Measurements from ENCODE around the gene RIN3. TPM values are rescaled to one million over a fixed set of nuclear protein-coding genes. Genes with fewer than 3 reads are reported as not detected.

RIN3 gene
- total RNA-seq, 1 donor from 2014 or later, result 2.9 TPM

DNA sequence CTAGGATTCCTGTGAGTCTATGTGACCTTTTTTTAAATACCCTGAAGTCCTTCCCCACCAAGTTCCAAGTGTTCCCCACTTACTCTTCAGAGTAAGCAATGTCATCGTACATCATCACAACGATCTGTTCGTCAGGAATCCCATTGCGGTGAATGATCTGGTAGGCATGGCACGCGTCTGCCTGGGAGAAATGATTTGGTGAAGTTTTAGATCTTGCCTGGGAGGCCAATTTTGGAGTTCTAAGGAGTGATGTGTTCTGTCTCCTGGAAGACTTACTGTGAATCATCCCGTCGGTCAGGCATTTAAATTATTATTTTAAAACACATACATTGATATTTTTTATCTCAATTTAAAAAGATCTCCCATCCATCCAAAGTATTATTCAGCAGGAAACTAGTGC, 205.1 kb downstream of the RIN3 start:
- FAIRE-seq, result no peak

DNA sequence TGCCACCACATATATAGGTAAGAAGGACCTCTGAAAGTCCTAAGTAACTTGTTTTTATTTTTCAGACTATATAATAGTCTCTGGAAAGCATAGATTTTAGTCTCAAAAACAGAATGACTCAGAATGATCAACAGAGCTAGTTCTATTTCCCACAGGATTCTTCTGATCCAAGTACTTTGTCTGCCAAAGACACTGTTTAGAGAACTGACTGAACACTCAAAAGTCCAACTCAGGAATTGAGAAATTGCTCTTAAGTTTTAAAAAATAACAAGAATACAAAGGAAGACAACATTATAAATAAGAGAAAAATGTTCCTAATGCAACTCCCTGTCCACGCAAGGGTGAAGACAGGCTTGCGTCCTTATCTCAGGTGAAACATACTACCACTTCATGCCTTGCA, 205.8 kb downstream of the RIN3 start:
- no peaks in the 10 kb centered on the region for H3K36me3 ChIP-seq (ENCODE audit: control insufficient read depth, insufficient read depth, low read length)
- H3K27me3 ChIP-seq (ENCODE audit: control insufficient read depth, insufficient read depth, low read length), result no peaks in the 10 kb centered on the region
- TF ChIP-seq, protein P1, sequence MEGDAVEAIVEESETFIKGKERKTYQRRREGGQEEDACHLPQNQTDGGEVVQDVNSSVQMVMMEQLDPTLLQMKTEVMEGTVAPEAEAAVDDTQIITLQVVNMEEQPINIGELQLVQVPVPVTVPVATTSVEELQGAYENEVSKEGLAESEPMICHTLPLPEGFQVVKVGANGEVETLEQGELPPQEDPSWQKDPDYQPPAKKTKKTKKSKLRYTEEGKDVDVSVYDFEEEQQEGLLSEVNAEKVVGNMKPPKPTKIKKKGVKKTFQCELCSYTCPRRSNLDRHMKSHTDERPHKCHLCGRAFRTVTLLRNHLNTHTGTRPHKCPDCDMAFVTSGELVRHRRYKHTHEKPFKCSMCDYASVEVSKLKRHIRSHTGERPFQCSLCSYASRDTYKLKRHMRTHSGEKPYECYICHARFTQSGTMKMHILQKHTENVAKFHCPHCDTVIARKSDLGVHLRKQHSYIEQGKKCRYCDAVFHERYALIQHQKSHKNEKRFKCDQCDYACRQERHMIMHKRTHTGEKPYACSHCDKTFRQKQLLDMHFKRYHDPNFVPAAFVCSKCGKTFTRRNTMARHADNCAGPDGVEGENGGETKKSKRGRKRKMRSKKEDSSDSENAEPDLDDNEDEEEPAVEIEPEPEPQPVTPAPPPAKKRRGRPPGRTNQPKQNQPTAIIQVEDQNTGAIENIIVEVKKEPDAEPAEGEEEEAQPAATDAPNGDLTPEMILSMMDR (IDR thresholded peaks at IDR 0.05; ENCODE audit: insufficient read depth, low read length, severe bottlenecking), result no peak
- H3K4me3 ChIP-seq (ENCODE audit: low read depth, low read length), result no peak overlapping the region
- FAIRE-seq, result no peak
- no peak for DNase-seq (ENCODE audit: low read depth)

More for the DNA sequence above, 205.1 kb downstream of the RIN3 start:
- Histone ChIP-seq H3K4me3 (ENCODE audit: low read depth, low read length) (no peak overlapping the region), H3K36me3 (ENCODE audit: control insufficient read depth, insufficient read depth, low read length) (no peaks in the 10 kb centered on the region), H3K27me3 (ENCODE audit: control insufficient read depth, insufficient read depth, low read length) (no peaks in the 10 kb centered on the region)
- TF ChIP-seq, protein P1 (IDR thresholded peaks at IDR 0.05; ENCODE audit: insufficient read depth, low read length, severe bottlenecking), result no peak
- no peak for DNase-seq (ENCODE audit: low read depth)

DNA sequence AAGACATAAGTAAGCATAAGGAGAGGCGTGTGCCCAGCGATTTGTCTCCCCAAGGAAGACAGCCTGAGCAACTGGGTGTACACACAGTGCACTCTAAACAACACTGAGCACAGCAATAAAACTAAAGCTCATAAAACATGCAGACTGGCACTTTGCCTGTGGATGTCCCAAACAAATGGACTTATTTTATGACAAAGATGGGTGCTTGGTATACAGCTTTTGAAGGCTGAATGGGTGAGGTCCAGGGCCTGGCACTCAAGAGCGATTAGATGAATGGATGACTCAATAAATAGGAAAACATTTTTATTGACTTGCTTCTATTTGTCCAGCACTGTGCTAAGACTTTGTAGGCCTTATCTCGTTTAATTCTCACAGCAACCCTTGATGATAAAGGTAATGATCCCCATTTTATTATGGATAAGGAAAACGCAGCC, 206.3 kb downstream of the RIN3 start:
- Histone ChIP-seq H3K4me3 (ENCODE audit: low read depth, low read length) (no peak overlapping the region), H3K36me3 (ENCODE audit: control insufficient read depth, insufficient read depth, low read length) (no peaks in the 10 kb centered on the region), H3K27me3 (ENCODE audit: control insufficient read depth, insufficient read depth, low read length) (no peaks in the 10 kb centered on the region)
- FAIRE-seq (no peak), DNase-seq (ENCODE audit: low read depth) (no peak)
- TF ChIP-seq, protein P1 (IDR thresholded peaks at IDR 0.05; ENCODE audit: insufficient read depth, low read length, severe bottlenecking), result no peak

DNA sequence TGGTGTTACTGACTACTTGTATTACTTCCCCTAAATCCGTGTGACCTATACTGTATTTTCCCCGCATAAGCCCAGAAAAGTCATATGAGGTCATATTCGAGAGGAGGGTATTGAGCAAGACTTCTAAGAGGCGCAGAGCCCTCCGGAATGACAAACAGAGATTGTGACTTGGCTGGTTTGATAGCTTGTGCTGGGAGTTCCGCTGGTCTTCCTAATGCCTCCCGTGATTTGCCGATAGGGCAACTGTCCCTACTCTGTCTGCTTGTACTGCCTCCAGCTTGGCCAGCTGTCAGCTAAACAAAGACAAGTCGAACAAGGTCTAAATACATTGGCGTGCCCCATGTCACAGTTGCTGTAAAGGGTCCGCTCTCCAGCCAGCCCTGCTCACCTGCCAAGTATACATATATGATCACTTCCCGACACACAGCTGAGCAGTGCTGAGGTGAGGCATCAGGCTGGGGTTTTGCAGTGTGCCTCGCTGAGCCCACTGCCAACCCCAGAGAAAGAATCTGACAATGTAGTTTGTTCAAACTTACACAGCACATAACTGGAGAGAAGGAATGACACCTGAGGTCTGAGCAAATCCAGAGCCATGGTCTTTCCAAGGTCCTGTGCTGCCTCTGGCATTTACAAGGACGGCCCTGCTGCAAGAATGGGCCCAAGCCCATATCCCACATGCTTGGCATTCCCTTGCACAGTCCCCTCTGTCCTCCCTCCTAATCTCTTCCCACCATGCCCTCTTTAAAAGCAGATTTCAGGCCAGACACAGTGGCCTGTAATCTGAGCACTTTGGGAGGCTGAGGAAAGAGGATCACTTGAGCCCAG, 211.1 kb downstream of the RIN3 start:
- Histone ChIP-seq H3K36me3 (ENCODE audit: control insufficient read depth, insufficient read depth, low read length) (no peaks in the 10 kb centered on the region), H3K4me3 (ENCODE audit: low read depth, low read length) (no peak overlapping the region), H3K27me3 (ENCODE audit: control insufficient read depth, insufficient read depth, low read length) (no peaks in the 10 kb centered on the region)
- no peak for FAIRE-seq
- DNase-seq (ENCODE audit: low read depth), result peak; percentile 34
- TF ChIP-seq, protein P1 (IDR thresholded peaks at IDR 0.05; ENCODE audit: insufficient read depth, low read length, severe bottlenecking), result no peak

DNA sequence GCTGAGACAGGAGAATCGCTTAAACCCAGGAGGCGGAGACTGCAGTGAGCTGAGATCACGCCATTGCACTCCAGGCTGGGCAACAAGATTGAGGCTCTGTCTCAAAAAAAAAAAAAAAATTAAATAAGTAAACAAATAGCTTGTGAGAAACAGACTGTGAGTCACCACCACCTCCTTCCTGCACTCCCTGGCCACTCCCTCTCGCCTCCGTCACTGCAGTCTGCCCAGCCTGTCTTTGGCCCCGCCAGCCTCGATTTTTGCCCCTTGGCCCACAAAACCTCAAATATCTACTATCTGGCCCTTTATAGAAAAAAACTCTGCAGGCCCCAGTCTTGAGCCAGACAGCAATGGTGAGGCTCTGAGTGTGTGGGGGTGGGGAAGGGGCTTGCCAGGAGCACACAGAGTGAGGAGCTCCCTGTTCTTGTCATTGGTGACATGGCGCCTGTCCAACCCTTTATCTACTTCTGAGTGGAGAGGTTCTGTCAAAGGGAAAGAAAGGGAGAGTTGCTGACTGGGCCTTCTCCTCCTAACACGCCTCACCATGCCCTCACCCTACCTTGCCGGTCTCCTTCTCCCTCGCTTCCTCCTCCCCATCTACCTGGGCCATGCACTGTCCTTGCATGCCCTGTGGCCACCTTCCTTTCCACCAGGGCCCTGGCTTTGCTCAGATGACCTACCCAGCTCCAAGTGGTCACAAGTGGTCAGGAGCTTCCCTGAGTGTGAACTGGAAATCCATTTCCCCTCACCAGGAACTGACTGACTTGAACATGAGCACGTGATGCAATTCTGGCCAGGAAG, 212.8 kb downstream of the RIN3 start:
- FAIRE-seq (no peak), DNase-seq (ENCODE audit: low read depth) (peak; percentile 92)
- Histone ChIP-seq H3K27me3 (ENCODE audit: control insufficient read depth, insufficient read depth, low read length) (no peaks in the 10 kb centered on the region), H3K4me3 (ENCODE audit: low read depth, low read length) (no peak overlapping the region), H3K36me3 (ENCODE audit: control insufficient read depth, insufficient read depth, low read length) (no peaks in the 10 kb centered on the region)
- TF ChIP-seq, protein P1 (IDR thresholded peaks at IDR 0.05; ENCODE audit: insufficient read depth, low read length, severe bottlenecking), result no peak
